ENCODE data around the gene PTGDS.
A peak's percentile ranks its signal among the peaks of the same experiment; 100 is the strongest.

PTGDS gene

DNA sequence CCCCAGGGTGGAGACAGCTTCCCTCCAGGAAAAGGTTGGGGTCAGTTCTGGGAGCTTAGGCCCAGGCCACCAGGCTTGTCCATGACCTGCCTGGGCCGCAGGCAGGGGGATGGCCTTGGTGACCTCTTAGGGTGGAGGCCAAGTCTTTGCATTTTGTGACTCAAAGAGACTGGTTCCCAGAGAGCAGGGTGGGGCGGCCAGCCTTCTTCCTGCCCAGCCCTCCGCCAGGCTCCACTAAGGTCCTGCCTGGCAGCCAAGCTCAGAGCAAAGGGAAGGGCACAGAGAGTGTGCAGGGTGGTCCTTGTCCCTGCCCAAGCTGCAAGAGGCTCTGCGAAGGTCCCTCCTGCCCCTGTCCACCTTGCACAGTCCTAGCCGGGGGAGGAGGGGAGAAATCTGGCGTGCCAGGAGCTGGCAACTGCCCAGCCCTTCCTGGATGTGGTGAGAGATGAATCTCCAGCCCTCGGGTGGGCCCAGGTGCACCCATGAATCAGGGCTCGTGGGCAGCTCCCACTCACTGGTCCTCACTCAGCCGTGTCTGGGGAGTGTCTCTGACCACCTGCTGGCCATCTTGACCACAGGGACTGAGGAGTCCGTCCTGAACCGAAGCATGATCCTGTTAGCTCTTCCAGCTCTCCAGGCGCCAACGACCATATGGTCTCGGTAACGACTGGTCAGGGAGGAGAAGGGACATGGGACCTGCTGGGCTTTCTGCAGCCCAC is 2.3 kb upstream of the PTGDS start:
- no peak for DNase-seq

DNA sequence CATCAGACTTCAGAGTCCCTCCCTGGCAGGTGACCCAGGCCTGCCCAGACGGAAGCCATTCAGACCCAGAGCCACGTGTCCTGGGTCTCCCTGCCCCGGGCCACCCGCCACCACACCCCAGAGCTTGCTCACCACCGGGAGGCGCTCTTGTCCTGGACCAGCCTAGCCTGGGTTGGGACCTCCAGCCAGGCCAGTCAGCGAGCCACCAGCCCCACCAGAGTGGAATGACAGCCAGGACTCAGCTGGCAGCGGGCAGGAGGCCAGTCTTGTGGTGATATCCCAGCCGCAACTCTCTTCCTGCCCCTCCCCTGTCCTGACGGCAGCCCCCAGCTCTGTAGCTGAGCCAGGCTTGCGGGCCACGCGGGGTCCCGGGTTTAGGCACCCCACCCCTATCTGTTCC is 1.7 kb upstream of the PTGDS start:
- DNase-seq: no peak

- DNase-seq: no peak
Measured at GRCh38 chr9:136977649-136978072, 357 bp downstream of the PTGDS start.

- no peak for DNase-seq
Measured at GRCh38 chr9:136978073-136978864, 965 bp downstream of the PTGDS start.

GRCh38 chr9:136978865-136979544 is 1.7 kb downstream of the PTGDS start:
- DNase-seq: no peak

DNA sequence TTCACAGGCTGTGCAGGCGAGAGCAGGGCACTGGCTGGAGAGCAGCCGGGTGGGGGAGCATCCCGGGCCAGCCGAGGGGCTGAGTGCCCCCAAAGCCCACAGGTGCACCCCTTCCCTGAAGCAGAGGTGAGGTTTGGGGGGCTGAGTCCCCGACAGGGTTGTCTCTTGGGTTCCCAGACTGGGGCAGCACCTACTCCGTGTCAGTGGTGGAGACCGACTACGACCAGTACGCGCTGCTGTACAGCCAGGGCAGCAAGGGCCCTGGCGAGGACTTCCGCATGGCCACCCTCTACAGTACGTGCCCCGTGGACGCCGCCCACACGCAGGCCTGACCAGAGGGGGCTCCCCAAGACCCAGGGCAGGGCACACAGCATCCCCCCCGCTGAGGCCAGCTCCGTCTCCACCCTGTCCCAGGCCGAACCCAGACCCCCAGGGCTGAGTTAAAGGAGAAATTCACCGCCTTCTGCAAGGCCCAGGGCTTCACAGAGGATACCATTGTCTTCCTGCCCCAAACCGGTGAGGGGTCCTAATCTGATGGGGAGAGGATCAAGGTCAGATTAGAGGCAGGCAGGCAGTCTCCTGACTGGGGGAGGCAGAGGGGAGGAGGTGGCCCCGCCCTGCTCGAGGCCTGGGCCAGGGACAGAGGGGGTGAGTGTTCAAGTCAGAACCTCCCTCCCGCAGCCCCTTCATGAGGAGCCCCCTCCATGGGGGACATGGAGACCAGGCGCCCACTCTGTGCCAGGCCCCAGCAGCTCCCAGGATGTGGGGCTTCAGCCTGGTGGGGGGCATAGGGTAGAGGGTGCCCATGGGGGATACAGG is 2.7 kb downstream of the PTGDS start:
- DNase-seq: no peak

GRCh38 chr9:136980669-136981478 is 3.6 kb downstream of the PTGDS start:
- no peak for DNase-seq

- no peak for DNase-seq
Measured at GRCh38 chr9:136981588-136982231, 4.4 kb downstream of the PTGDS start.

- DNase-seq: no peak
Measured at GRCh38 chr9:136982232-136983051, 5.1 kb downstream of the PTGDS start, which contains the start of gene LCNL1. LCNL1 (plus strand) TSS chr9:136982993; CDS start chr9:136983587, 594 bp downstream.

GRCh38 chr9:136983167-136983566 is 5.9 kb downstream of the PTGDS start:
- DNase-seq: no peak

- no peak for DNase-seq
Measured at GRCh38 chr9:136983656-136984314, 6.5 kb downstream of the PTGDS start.

DNA sequence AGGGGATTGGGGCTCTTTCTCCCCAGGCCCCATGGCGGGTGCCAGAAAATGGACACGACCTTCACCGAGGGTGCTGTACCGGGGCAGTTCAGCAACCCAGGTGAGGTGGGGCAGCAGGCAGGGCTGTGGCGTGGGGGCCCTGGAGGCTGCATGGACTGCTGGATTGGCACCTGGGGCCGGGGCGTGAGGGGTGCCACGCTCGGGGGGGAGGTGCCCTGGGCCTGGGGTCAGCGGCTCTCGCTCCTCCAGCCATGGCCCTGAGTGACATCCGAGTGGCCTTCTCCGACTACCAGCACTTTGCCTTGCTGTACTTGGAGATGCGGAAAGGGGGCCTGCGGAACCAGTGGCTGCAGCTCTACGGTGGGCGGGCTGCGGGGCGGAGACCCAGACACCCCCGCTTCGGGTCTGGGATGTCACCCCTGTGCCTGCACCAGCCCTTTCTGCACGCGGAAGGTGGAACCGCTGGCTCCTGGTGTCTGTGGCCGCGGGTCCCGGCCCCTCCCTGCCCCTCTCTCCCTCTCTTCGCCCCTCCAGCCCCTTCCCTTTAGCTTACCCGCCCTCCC is 7.2 kb downstream of the PTGDS start:
- DNase-seq: no peak

- DNase-seq: no peak
Measured at GRCh38 chr9:136985027-136985602, 7.8 kb downstream of the PTGDS start.

- DNase-seq: no peak
Measured at GRCh38 chr9:136985853-136986252, 8.5 kb downstream of the PTGDS start.

- no peak for DNase-seq
Measured at GRCh38 chr9:136988872-136989271, 11.6 kb downstream of the PTGDS start.

- no peak for DNase-seq
Measured at GRCh38 chr9:136990242-136990911, 13.1 kb downstream of the PTGDS start.

DNA sequence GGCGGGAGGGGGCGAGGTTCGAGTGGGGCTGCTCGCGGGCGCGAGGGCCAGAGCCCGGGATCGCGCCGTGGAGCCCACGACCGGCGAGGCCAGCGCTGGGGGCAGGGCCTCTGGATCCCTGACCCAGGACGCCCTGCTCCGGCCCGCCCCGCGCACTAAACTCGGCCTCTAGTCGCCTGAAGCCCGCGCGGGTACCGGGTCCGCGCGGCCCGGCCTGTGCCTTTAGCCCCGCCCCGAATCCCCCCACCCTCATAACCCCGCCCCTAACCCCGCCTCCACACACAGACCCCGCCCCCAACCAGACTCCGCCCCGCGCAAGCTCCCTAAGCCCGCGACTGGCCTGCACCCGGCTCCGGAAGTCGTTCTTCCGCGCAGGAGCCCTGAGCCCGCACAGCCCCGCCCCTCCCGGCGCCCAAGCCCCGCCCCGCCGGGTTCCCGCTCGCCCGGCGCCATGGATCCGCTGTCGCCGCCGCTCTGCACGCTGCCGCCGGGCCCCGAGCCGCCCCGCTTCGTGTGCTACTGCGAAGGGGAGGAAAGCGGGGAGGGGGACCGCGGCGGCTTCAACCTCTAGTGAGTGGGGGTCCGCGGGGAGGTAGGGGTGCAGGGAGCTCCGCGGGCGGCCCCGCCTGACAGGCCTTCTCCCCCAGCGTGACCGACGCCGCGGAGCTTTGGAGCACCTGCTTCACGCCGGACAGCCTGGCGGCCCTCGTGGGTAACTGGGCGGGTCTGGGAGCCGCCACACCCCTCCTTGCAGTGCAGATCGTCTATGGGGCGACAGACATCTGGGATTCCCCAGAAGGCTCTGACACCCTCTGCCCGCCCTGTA is 14.9 kb downstream of the PTGDS start, which contains the start of gene PAXX:
Gene PAXX (plus strand): TSS at position 430 of the 826 bp plus-strand sequence. CDS start 22 bp downstream, at position 452.
- DNase-seq: peak; percentile 34
